NCI-H748 (cell line): ENCODE data around the gene PTPN1.
"Not testable (repeated sequence)": the region's sequence is repeated elsewhere in the genome, so short reads cannot be mapped to it uniquely, and the experiment has no call there.

Experiments
- DNase-seq: peaks from one replicate; lab custom pipeline; 2025; ENCODE audit not compliant: unreplicated experiment; lab: John Stamatoyannopoulos, UW

The PTPN1 gene

DNA sequence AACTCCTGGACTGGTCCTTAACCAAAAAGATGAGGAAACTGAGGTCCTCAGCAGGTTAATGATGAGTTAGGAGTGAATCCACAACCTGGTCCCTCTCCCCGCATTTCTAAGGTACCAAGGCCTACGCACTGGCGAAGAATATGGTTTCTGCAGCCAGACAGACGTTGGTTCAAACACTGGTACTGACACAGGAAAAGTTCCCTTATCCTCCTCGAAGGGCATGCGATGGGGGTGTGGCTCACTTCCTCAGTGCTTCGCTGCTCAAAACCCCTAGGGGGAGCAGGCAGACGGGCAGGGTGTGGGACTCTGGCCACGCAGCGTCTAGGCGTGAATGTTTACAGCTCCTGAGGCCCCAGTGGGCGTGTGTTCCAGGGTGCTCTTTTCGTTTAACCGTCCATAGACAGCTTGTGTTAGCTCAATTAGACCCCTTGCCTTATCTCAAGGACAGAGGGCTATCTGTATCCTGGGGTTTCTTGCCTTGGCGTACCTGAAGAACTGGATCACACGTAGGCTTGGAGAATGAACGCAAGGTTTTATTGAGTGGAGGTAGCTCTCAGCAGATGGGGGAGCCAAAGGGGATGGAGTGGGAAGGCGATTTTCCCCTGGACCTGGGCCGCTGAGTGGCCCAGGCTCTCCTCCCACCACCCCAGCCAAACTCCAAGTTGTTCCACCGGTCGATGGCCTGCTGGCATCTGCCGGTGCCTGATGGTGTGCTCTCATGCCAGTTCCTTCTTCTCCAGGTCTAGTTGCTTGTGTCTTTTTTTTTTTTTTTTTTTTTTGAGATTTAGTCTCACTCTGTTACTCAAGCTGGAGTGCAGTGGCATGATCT is 31.8 kb upstream of the PTPN1 start:
- DNase-seq: peak; percentile 50

DNA sequence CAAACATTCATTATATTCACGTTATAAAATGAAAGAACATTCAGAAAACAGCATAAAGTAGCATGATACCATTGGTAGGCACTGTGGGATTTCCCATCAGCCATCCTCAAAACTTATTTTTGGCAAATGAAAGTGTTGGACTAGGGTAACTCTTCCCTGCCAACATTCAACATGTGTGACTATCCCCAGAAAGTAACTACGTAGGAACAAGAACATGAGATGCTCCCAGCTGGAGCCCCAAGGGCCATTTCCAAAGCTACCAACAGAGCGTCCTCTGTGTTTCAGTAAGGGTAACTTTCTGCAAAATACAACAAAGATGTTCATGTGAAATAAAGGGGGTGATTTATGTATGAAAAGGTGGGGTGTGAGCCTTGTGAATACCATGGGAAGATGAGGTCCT is 28.4 kb upstream of the PTPN1 start:
- DNase-seq: no peak

DNA sequence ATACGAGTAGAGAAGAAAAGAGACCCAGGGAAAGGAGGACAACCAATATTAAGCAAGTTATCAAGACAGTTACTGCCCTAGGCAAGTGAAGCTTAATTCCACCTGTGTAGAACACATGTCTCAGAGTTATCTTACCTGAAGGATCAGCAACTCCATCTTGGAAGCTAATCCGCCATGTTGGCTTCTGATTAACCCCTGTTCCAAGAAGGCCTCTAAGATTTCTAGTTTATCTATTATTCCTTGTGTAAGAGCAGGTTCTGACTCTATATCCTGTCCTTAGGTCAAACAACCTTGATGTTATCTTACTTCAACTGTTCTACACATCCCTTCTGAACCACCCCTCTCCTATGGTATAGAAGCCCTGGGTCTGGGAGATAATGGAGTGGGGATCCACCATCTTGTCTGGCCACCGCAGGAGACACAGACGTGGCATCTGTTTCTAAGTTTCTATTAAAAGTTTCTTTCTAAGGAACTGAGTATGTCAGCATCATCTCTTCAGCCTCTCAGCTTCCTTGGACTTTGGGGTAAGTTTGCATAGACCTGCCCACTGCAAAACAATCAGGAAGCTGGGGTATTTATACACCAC is 27.7 kb upstream of the PTPN1 start:
- DNase-seq: no peak

DNA sequence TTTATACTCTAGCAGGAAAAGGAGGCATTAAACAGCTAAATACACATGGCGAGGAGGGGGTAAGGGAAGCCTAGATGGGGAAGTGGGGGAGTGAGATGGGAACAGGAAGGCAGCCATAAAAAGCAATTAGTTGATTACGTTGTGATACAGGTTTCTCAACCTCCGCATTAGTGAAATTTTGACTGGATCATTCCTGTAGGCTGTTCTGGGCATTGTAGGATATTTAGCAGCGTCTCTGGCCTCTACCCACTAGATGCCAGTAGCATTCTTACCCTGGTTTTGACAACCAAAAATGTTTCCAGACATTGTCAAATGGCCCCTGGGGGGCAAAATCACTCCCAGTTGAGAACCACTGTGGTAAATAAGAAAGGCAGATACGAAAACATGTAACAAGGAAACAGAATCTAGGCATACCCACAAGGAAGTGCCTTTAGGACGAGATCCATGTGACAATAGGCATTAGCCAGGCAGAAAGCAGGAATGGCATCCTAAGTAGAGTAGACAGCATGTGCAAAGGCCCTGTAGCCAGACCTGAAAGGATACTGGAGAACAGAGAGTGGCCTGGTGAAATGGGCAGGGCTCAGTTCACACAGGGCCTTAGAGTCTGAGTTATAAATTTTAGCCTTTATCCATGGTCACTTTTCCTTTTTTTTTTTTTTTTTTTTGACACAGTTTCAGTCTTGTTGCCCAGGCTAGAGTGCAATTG is 25.8 kb upstream of the PTPN1 start:
- no peak for DNase-seq

DNA sequence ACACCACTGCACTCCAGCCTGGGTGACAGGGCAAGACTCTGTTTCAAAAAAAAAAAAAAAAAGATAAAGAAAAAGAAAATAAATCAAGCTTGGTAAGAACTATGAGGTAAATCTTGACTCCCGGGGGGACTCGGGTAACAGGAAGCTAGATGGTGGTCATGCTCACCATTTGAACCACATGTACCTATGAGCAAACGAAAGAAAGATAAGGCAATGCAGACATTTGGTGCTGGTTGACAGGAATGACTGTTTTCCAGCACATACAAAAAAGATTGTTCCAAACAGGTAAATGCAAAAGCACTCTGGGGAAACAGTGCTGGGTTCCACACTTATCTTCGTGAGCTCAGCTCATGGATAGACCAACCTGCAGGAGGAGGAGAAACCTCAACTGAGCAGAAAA is 22.8 kb upstream of the PTPN1 start:
- no peak for DNase-seq

DNA sequence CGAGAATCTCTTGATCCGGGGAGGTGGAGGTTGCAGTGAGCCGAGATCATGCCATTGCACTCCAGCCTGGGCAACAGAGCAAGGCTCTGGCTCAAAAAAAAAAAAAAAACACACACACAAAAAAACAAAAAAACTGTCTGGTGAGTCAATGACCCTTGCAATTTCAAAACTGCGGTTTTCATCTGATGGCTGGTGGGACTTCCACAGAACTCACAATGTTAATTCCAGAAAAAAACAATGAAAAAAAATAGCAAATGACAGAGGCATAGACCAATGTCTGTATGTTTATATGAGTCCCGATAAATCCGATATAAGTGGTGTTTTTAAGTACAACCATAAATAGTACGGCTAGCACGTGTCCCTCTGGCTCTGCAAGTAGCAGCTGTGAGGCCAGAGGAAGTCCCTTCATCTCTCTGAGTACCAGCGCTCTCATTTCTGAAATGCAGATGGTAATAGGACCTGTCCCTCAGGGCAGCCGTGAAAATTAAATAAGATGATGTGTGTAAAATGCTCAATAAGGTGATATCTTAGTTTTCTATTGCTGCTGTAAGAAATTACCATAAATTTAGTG is 21.9 kb upstream of the PTPN1 start:
- DNase-seq: no peak

DNA sequence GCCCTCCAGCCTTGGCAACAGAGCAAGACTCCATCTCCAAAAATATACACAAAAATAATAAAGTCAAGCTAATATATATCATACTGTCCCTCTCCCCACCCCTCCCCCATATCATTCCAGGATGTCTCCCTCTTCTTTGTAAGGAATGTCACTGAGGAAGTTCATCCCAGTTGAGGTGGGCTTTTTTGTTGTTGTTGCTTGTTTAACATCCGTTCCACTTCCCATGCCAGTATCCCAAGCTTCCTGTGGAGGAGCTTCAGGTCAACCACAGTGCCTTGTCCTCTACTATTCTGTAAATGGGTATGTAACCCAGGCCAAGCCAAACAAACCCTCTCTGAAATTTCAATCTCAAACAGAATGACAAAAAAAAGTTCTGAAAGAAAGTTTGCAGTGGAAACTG is 19.0 kb upstream of the PTPN1 start:
- DNase-seq: no peak

DNA sequence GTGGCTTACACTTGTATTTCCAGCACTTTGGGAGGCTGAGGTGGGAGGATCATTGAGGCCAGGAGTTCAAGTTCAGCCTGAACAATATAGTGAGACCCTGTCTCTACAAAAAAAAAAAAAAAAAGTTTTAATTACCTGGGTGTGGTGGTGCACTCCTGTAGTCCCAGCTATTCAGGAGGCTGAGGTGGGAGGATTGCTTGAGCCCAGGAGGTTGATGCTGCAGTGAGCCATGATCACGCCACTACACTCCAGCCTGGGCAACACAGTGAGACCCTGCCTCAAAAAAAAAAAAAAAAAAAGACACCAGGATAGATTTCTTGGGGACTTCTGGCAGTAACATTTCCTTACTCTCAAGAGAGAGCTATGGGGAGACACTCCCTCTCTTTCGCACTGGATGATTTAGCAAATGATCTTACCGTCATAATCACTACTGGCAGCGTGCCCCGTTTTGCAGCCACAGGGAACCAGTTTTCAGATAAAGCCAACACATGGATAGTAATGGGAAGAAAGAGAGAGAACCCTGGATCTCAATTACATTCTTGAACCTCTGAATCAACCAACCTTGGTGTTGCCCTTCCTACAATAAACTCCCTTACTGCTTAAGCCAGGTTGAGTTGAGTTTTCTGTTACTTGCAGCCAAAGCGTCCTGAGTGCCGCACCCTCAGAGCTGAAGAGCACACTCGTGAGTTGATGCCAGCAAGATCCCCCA is 18.1 kb upstream of the PTPN1 start:
- no peak for DNase-seq

DNA sequence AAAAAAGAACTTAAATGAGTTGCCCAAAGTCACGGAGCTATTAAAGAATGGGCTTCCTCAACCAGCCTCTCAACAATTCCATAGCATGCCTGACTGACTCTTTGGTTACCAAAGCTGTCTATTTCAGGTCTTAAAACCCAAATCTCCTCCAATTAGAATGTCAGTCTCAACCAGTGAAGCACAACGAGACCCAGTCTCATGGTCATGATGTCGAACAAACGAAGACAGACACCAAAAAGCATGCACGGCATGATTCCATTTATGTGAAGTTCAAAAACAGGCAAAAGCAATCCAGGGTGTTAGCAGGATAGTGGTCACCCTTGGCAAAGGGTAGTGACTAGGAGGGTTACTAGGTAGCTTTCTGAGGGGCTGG is 16.3 kb upstream of the PTPN1 start:
- no peak for DNase-seq

DNA sequence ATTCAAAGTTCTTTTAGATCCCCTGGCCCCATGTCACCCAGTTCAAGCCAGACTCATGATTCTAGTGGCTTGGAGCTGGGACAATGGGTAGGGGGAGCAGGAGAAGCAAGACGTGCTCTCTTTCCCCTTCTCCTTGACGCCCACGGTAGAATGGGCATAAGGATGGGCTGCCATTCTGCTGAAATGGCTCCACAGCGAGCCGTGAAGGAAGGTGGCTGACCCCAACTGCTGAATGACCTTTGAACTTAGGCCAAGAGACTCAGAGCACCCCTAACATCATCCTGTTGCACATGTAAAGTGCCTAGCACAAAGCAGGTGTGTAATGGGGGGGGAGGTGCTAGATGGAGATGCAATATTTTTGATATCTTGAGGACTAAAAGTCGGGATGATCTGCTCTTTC is 15.8 kb upstream of the PTPN1 start:
- DNase-seq: no peak

DNA sequence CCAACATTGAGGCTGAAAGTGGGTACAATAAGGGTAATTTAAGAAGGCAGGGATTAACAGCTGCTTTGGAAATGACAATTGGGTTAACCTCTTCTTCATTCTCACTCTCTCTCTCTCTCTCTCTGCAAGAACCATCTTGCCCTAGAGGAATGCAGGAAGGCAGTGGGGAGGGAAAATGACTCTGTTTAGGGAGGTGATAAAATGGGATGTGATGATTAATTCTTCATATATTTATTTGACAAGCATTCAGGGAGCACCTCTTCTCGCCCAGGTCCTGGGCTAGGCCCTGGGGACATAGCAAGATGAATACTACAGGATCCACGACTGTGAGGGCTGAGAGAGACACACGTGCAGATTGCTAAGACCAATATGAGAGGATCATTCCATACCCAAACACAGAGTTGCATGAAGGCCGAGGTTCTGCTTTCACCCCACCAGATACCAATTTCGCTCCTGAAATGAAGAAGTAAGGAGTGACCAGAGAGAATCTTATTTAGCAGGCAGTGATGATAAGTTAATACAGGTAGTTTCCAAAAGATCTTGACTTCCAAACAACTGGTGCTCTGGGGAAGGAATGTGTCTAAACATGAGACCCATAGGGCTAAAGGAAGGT is 13.3 kb upstream of the PTPN1 start:
- DNase-seq: no peak

DNA sequence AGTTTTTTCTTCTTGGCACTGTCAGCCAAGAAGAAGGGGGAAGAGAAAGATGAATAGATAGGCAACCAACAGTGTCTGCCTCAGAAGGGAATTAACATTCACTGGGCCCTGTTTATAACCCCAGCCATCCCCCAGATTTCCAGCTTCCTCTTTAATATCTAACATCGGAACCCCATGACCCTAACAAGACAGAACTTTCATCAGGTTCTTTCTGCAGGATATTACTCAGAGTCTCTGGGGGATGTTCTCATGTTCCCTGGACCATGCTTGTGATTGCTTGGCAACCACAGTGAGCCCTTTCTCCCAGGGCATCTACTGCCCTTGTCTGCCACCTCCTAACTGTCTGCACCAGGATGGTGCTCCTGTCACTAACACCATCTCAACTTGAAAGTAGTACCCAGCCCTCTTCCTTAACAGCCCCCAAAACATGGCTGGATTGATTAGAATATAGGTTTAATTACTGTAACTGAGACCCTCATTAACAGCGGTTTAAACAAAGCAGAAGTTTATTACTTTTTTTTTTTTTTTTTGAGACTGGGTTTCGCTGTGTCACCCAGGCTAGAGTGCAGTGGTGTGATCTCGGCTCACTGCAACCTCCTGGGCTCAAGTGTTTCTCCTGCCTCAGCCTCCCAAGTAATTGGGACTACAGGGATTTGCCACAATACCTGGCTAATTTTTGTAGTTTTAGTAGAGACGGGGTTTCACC is 12.0 kb upstream of the PTPN1 start:
- no peak for DNase-seq

DNA sequence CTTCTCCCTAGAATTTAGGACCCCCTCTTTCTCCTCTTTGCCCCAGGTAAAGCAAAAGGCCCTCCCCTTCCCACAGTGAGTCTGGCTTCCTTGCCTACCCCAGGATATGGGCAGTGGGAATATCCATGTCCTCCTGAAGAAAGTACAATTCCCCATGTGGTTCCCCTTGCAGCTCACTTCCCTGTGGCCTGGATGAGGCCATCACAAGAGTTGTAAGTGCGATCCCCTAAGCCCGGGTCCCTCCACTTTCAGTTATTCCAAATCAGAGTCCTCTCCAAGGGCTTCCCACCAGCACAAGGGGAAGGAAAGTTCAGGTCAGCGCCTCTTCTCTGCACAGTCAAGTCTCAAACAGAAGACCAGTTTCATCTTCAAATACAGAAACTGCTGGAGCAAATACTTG is 10.2 kb upstream of the PTPN1 start:
- no peak for DNase-seq

DNA sequence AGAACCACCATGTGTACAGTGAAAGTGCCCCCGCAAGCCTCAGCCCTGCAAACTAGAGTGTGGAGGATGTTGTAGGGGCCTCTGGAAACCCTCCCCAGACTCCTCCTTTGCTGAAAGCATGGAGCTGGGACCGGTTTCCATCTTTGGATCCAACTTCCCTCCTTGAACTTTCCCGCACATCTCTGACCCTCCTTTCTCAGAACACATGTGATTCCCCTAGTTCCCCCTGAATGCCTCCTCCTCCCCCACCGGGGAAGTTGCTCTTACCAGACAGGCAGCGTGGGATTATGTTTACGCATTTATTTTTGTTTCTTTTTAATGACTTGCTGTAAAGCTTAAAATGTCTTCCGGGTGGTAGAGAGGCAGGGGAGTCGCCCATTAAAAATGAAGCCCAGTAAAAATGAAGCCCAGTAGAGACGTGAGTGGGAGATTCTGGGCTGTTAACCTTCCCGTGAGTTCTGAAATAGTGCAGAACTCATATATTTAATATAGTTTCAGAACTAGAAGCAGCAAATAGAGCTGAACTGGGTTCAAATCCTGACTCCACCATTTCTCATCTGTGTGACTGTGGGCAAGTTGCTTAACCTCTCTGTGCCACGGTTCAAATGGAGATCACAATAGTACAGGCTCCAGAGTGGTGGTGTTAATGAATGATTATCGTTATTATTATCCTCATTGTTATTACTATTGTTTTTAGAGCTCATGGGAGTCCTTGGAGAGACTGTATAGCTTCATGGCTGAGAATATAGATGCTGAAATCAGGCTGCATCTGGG is 8.0 kb upstream of the PTPN1 start:
- DNase-seq: no peak

DNA sequence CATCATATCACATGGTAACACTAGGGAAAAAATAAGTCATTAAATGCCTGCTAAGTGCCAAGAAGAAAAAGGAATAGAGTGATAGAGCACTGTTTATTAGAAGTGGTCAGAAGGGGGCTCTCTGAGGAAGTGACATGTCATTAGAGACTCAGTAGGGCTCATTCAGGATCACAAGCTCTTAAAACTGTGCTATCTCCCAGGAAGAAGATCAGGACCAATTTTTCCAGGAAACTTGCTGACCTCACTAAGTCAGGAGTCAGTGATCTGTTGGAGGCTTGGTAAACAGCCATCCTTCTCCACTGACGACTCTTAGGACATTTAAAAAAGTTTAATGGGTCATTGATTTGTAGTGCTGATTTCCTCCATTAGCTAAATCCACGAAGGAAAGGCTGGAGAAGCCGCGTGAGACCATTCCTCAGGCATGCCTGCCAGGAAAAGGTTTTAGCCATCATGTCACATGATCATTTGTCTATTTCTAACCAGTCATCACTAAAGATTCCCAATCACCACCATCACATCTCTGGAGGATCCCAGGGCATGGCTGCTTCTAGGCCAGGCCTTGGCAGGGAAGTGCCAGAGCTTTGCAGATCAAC is 5.9 kb upstream of the PTPN1 start:
- no peak for DNase-seq

DNA sequence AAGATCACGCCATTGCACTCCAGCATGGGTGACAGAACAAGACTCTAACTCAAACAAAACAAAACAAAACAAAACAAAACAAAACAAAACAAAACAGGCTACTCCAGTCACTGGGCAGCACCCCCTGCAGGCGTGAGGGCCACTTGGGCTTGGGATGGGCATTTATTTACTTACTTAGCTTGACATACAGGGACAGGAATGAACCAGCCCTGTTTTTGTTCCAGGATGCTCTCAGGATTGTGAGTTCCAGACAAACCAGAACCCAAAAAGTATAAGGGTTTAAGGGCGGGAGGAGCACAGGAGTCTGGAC is 4.0 kb upstream of the PTPN1 start:
- no peak for DNase-seq

DNA sequence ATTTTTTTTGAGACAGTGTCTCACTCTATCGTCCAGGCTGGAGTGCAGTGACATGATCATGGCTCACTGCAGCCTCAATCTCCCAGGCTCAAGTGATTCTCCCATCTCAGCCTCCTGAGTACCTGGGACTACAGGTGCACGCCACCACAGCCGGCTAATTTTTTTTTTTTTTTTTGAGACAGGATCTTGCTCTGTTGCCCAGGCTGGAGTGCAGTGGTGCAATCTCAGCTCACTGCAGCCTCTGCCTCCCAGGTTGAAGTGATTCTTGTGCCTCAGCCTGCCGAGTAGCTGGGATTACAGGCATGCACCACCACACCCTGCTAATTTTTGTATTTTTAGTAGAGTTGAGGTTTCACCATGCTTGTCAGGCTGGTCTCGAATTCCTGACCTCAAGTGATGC is 2.4 kb upstream of the PTPN1 start:
- not testable (repeated sequence) for DNase-seq

DNA sequence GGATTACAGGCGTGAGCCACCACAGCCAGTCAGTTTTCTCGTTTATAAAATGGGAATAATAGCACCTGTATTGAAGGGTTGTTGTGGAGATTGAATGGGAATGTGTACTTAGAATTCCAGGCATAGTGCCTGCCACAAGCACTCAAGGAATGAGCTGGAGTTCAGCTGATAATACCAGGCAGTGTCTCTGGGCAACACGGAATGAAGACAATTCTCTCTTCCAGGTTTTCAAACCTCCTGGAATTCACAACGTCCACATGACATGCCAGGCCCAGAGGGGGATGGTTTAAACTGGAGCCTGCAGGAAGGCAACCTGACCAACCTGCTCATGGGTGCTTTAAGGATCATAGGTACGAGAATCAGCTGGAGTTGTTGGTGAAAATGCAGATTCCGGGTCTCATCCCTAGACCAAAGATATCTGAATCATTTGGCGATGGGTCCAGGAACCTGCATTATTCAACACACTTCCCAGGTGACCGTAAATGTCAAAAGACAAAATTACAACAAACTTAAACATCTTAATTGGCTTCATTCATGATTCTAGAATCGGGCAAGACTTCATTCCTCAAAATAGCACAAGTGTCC is 1.9 kb upstream of the PTPN1 start:
- no peak for DNase-seq
